ENCODE measurements around the gene SEC14L2. TPM values are rescaled to one million over a fixed set of nuclear protein-coding genes. Genes with fewer than 3 reads are reported as not detected.

The SEC14L2 gene
- total and polyA plus RNA-seq, 10 of the 15 experiments (the other 5 are each of a cell fraction or from before 2014, with no cell fraction given), result 0.08 to 4.0 (median 0.48) TPM

DNA sequence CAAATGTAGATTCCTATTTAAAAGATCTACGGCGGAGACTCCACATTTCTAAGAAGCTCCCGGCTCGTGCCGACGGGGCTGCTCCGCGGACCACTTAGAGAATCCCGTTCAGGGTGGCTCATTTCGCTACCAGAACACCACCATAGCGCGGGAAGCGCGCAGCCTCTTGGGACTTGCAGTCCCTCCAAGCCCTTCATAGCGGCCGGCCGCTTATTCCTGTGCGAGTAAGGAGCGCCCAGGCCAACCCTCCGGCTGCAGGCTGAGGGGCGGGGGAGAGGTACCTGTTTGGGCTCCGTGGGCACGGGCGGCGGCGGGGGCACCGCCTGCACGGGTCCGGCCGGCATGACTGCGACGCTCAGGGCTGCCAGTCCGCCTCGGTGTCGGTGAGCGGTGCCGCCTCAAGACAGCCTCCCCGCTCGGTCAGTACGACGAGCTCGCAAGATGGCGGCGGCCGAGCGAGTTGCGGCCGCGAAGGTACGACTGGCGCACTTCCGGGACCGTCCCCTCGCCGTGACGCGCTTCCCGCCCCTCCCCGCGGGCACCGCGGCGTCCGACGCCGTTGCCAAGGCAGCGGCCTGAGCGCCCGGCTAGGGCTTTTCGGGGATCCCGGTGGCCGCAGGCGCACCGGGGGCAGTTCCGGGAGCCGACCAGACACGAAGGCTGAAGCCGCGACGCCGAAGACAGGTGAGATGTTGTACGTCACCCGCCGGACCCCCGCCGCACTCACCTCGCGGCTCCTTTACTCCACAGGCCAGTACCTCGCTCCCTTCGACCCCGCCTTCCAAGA, 40.2 kb upstream of the SEC14L2 start, which contains the start of the genes CCDC157 and SF3A1 (continued):
- TF ChIP-seq, protein P1, sequence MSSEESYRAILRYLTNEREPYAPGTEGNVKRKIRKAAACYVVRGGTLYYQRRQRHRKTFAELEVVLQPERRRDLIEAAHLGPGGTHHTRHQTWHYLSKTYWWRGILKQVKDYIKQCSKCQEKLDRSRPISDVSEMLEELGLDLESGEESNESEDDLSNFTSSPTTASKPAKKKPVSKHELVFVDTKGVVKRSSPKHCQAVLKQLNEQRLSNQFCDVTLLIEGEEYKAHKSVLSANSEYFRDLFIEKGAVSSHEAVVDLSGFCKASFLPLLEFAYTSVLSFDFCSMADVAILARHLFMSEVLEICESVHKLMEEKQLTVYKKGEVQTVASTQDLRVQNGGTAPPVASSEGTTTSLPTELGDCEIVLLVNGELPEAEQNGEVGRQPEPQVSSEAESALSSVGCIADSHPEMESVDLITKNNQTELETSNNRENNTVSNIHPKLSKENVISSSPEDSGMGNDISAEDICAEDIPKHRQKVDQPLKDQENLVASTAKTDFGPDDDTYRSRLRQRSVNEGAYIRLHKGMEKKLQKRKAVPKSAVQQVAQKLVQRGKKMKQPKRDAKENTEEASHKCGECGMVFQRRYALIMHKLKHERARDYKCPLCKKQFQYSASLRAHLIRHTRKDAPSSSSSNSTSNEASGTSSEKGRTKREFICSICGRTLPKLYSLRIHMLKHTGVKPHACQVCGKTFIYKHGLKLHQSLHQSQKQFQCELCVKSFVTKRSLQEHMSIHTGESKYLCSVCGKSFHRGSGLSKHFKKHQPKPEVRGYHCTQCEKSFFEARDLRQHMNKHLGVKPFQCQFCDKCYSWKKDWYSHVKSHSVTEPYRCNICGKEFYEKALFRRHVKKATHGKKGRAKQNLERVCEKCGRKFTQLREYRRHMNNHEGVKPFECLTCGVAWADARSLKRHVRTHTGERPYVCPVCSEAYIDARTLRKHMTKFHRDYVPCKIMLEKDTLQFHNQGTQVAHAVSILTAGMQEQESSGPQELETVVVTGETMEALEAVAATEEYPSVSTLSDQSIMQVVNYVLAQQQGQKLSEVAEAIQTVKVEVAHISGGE (CRISPR knock-in tag; IDR thresholded peaks at IDR 0.05), result peak; percentile 47
- TF ChIP-seq SMAD1 (IDR thresholded peaks at IDR 0.05; ENCODE audit: low read depth, partially characterized antibody), result no peak
- TF ChIP-seq CBX5 (IDR thresholded peaks at IDR 0.05; ENCODE audit: low read depth), result no peak
- TF ChIP-seq SPI1 (IDR thresholded peaks at IDR 0.05; ENCODE audit: borderline replicate concordance, insufficient read depth, low read depth, low read length), result peak; percentile 20; the same call in 1 of the 2 replicates
- peak; percentile 92 for TF ChIP-seq BACH1 (IDR thresholded peaks at IDR 0.05; ENCODE audit: borderline replicate concordance)
- TF ChIP-seq, protein P2, sequence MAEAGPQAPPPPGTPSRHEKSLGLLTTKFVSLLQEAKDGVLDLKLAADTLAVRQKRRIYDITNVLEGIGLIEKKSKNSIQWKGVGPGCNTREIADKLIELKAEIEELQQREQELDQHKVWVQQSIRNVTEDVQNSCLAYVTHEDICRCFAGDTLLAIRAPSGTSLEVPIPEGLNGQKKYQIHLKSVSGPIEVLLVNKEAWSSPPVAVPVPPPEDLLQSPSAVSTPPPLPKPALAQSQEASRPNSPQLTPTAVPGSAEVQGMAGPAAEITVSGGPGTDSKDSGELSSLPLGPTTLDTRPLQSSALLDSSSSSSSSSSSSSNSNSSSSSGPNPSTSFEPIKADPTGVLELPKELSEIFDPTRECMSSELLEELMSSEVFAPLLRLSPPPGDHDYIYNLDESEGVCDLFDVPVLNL (IDR thresholded peaks at IDR 0.05; ENCODE audit: low read depth, low read length), result no peak
- TF ChIP-seq ZBED1 (IDR thresholded peaks at IDR 0.05; ENCODE audit: borderline replicate concordance), result no peak
- TF ChIP-seq SMARCA5 (IDR thresholded peaks at IDR 0.05), result no peak
- TF ChIP-seq, protein P3, sequence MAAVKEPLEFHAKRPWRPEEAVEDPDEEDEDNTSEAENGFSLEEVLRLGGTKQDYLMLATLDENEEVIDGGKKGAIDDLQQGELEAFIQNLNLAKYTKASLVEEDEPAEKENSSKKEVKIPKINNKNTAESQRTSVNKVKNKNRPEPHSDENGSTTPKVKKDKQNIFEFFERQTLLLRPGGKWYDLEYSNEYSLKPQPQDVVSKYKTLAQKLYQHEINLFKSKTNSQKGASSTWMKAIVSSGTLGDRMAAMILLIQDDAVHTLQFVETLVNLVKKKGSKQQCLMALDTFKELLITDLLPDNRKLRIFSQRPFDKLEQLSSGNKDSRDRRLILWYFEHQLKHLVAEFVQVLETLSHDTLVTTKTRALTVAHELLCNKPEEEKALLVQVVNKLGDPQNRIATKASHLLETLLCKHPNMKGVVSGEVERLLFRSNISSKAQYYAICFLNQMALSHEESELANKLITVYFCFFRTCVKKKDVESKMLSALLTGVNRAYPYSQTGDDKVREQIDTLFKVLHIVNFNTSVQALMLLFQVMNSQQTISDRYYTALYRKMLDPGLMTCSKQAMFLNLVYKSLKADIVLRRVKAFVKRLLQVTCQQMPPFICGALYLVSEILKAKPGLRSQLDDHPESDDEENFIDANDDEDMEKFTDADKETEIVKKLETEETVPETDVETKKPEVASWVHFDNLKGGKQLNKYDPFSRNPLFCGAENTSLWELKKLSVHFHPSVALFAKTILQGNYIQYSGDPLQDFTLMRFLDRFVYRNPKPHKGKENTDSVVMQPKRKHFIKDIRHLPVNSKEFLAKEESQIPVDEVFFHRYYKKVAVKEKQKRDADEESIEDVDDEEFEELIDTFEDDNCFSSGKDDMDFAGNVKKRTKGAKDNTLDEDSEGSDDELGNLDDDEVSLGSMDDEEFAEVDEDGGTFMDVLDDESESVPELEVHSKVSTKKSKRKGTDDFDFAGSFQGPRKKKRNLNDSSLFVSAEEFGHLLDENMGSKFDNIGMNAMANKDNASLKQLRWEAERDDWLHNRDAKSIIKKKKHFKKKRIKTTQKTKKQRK (IDR thresholded peaks at IDR 0.05; ENCODE audit: low read depth, low read length), result no peak
- TF ChIP-seq SKIL (IDR thresholded peaks at IDR 0.05; ENCODE audit: low read depth, poor library complexity, severe bottlenecking), result no peak
- peak; percentile 95 for TF ChIP-seq CREM (IDR thresholded peaks at IDR 0.05; ENCODE audit: low read depth)
- TF ChIP-seq MYB (IDR thresholded peaks at IDR 0.05; ENCODE audit: borderline replicate concordance, low read depth, low read length), result no peak
- TF ChIP-seq NR2F1 (conservative IDR thresholded peaks at IDR 0.05), result peak; percentile 73
- TF ChIP-seq ZNF687 (IDR thresholded peaks at IDR 0.05), result peak; percentile 78
- TF ChIP-seq SIN3A (IDR thresholded peaks at IDR 0.05; ENCODE audit: low read depth, low read length), result peak; percentile 92

Data from GM12878 (cell line).